GM19463 (cell line): Measurements from ENCODE around the gene SF3B2.
A peak's percentile ranks its signal among the peaks of the same experiment; 100 is the strongest.

Experiments used
- ATAC-seq: cut with Tn5 transposase; IDR thresholded peaks from one replicate; pipeline ENCODE4 v1.9.1; 2021; ENCODE audit warnings: mild to moderate bottlenecking, moderate library complexity; ENCODE audit not compliant: unreplicated experiment

SF3B2 gene

GRCh38 chr11:66048547-66049323 lies 3.4 kb upstream of the SF3B2 start, which contains the start of gene GAL3ST3:
TSS of gene GAL3ST3 (minus strand) at chr11:66049161. CDS start at chr11:66045415, 3,746 bp downstream.
- ATAC-seq = no peak

- ATAC-seq = no peak
Measured at GRCh38 chr11:66050581-66051231, 1.5 kb upstream of the SF3B2 start.

GRCh38 chr11:66051371-66051765 lies 796 bp upstream of the SF3B2 start:
- no peak for ATAC-seq

GRCh38 chr11:66052664-66052982 lies 459 bp downstream of the SF3B2 start:
- ATAC-seq = no peak

GRCh38 chr11:66055021-66055420 lies 2.9 kb downstream of the SF3B2 start:
- no peak for ATAC-seq

- no peak for ATAC-seq
Measured at GRCh38 chr11:66056501-66056900, 4.3 kb downstream of the SF3B2 start.

GRCh38 chr11:66059966-66060680 lies 8.0 kb downstream of the SF3B2 start:
- ATAC-seq = no peak

- no peak for ATAC-seq
Measured at GRCh38 chr11:66061268-66061667, 9.1 kb downstream of the SF3B2 start.

- no peak for ATAC-seq
Measured at GRCh38 chr11:66062408-66062807, 10.2 kb downstream of the SF3B2 start.

GRCh38 chr11:66063900-66064299 lies 11.7 kb downstream of the SF3B2 start:
- no peak for ATAC-seq

- ATAC-seq = no peak
Measured at GRCh38 chr11:66064571-66064970, 12.4 kb downstream of the SF3B2 start.

- ATAC-seq = no peak
Measured at GRCh38 chr11:66066751-66067150, 14.6 kb downstream of the SF3B2 start.

GRCh38 chr11:66067640-66068039 lies 15.5 kb downstream of the SF3B2 start:
- ATAC-seq = no peak

- no peak for ATAC-seq
Measured at GRCh38 chr11:66068154-66068821, 16.1 kb downstream of the SF3B2 start.

- ATAC-seq = peak; percentile 33
Measured at GRCh38 chr11:66068923-66069714, 17.0 kb downstream of the SF3B2 start.

- ATAC-seq = peak; percentile 64
Measured at GRCh38 chr11:66069715-66070603, 17.8 kb downstream of the SF3B2 start, which contains the start of gene PACS1. TSS of gene PACS1 (plus strand) at chr11:66070272. CDS start at chr11:66070487, 215 bp downstream.

- ATAC-seq = peak; percentile 1
Measured at GRCh38 chr11:66070604-66071380, 18.6 kb downstream of the SF3B2 start.

GRCh38 chr11:66071381-66071801 lies 19.2 kb downstream of the SF3B2 start:
- ATAC-seq = no peak

- ATAC-seq = no peak
Measured at GRCh38 chr11:66072081-66072480, 19.9 kb downstream of the SF3B2 start.
